ENCODE data around the gene ARHGEF19.
"Not testable (repeated sequence)": the region's sequence is repeated elsewhere in the genome, so short reads cannot be mapped to it uniquely, and the experiment has no call there.

The ARHGEF19 gene

DNA sequence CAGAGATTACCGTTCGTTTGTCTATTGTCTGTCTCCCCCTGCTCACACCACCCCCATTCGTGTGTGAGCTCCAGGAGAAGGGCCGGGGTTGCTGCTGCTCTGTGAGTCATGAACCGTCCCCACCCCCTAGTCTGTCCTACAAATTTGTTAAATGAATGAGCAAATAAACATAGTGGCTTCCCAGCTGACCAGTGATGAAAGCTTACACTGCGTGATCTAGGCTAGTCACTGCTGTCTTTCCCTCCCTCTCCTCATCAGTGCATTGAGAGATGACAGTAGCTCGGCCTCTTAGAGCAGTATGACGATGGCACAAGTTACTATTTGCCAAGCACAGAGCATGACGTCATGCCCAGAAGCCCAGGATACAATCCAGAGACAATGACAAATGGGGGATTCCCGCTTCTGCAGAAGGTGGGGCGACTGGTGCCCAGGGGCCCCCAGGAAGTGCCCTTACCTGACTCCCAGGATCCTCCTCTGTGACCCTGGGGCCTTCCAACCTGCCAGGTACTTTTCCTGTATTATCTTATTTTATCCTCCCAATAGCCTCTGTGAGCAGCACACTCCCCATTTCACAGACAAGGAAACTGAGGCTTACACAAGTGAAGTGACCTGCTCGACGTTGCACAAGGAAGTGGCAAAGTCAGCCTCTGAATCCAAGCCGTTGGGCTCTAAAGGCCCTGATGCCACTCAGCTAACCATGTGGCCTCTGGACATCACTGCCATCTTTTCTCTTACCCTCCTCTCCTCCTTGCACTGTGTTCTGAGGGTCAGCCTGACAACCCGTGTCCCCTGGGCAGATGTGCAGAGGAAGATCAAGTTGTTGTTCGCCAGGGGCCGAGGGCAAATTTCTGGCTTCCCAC is 48.0 kb downstream of the ARHGEF19 start:
- no peak for DNase-seq (ENCODE audit: low spot score)
- no peak overlapping the region for H3K14ac ChIP-seq (ENCODE audit: low read length)
- no peak overlapping the region for H3K4me3 ChIP-seq (ENCODE audit: low read length in 2 of 2)

DNA sequence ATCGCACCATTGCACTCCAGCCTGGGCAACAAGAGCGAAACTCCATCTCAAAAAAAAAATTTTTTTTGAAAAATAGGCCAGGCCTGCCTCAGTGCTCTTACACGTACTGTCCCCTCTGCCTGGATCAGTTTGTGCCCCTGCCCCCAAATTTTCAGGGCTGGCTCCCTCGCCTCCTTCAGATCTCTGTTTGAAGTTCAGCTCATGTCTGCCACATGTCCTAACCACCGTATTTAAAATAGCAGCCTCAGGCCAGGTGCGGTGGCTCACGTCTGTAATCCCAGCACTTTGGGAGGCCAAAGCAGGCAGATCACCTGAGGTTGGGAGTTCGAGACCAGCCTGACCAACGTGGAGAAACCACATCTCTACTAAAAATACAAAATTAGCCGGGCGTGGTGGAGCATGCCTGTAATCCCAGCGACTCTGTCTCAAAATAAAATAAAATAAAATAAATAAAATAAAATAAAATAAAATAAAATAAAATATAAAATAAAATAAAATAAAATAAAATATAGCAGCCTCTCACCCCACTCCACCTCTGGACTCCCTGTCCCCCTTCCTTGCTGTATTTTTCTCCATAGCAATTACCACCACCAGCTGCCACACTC is 48.7 kb downstream of the ARHGEF19 start:
- not testable (repeated sequence) for H3K23ac ChIP-seq (ENCODE audit: low read depth, low read length, poor library complexity); H3K9ac ChIP-seq (ENCODE audit: low read depth, low read length, poor library complexity); H2BK12ac ChIP-seq (ENCODE audit: low read length); H4K8ac ChIP-seq (ENCODE audit: low read depth, low read length); H3K27me3 ChIP-seq (ENCODE audit: control insufficient read depth in 3 of 3, insufficient read depth in 3 of 3, low read depth in 1 of 3, low read length in 3 of 3); H3K4me3 ChIP-seq (ENCODE audit: low read length in 2 of 2); H3K4me2 ChIP-seq (ENCODE audit: insufficient read depth, low read length, poor library complexity, severe bottlenecking); H3K4ac ChIP-seq (ENCODE audit: low read length); H2BK120ac ChIP-seq (ENCODE audit: low read depth, low read length); H2BK15ac ChIP-seq (ENCODE audit: low read length); H3K9me3 ChIP-seq (replicated peaks in 1 of 2; ENCODE audit: control insufficient read depth in 2 of 2, insufficient read depth in 1 of 2, low read depth in 1 of 2, low read length in 2 of 2); H3K14ac ChIP-seq (ENCODE audit: low read length); H3K27ac ChIP-seq (replicated peaks; ENCODE audit: low read length); H4K91ac ChIP-seq (ENCODE audit: low read depth, low read length, poor library complexity); DNase-seq (ENCODE audit: low spot score); H3K18ac ChIP-seq (ENCODE audit: low read length); H3K36me3 ChIP-seq (replicated peaks in 1 of 2; ENCODE audit: control insufficient read depth in 2 of 2, insufficient read depth in 2 of 2, low read length in 2 of 2); H2BK5ac ChIP-seq (ENCODE audit: low read length); H3K79me1 ChIP-seq (ENCODE audit: low read depth, low read length); H2AK5ac ChIP-seq (ENCODE audit: low read depth, low read length)
- WGBS, 2 donors (ENCODE audit: extremely low coverage in 2 of 2, insufficient read length in 2 of 2, insufficient replicate concordance in 1 of 2): no CpG with 5 or more reads among the region's 12 CpGs
- peak overlapping the region; percentile 61 for H2AFZ ChIP-seq (ENCODE audit: low read length)
- H3K4me1 ChIP-seq (ENCODE audit: control insufficient read depth in 2 of 2, insufficient read depth in 1 of 2, low read depth in 1 of 2, low read length in 2 of 2): peaks cover 20 to 28% of the 10 kb centered on the region in 2 donors

More for the DNA sequence above, 48.0 kb downstream of the ARHGEF19 start:
- H4K91ac ChIP-seq (ENCODE audit: low read depth, low read length, poor library complexity): no peak overlapping the region
- H3K4ac ChIP-seq (ENCODE audit: low read length): no peak overlapping the region
- H4K8ac ChIP-seq (ENCODE audit: low read depth, low read length): no peak overlapping the region
- H3K9me3 ChIP-seq (replicated peaks in 1 of 2; ENCODE audit: control insufficient read depth in 2 of 2, insufficient read depth in 1 of 2, low read depth in 1 of 2, low read length in 2 of 2): no peaks in the 10 kb centered on the region
- no peak overlapping the region for H2BK12ac ChIP-seq (ENCODE audit: low read length)
- no peak overlapping the region for H2AK5ac ChIP-seq (ENCODE audit: low read depth, low read length)
- H2BK15ac ChIP-seq (ENCODE audit: low read length): no peak overlapping the region
- no peak overlapping the region for H2BK5ac ChIP-seq (ENCODE audit: low read length)
- H3K27me3 ChIP-seq (ENCODE audit: control insufficient read depth in 3 of 3, insufficient read depth in 3 of 3, low read depth in 1 of 3, low read length in 3 of 3): no peaks in the 10 kb centered on the region
- peak overlapping the region; percentile 26 for H3K27ac ChIP-seq (replicated peaks; ENCODE audit: low read length)
- H3K36me3 ChIP-seq (replicated peaks in 1 of 2; ENCODE audit: control insufficient read depth in 2 of 2, insufficient read depth in 2 of 2, low read length in 2 of 2): no peaks in the 10 kb centered on the region
- H2BK120ac ChIP-seq (ENCODE audit: low read depth, low read length): no peak overlapping the region
- no peak overlapping the region for H3K23ac ChIP-seq (ENCODE audit: low read depth, low read length, poor library complexity)
- peaks cover 20 to 27% of the 10 kb centered on the region in 2 donors for H3K4me1 ChIP-seq (ENCODE audit: control insufficient read depth in 2 of 2, insufficient read depth in 1 of 2, low read depth in 1 of 2, low read length in 2 of 2)
- H3K9ac ChIP-seq (ENCODE audit: low read depth, low read length, poor library complexity): no peak overlapping the region
- no peak overlapping the region for H3K4me2 ChIP-seq (ENCODE audit: insufficient read depth, low read length, poor library complexity, severe bottlenecking)
- no peaks in the 10 kb centered on the region for H3K79me1 ChIP-seq (ENCODE audit: low read depth, low read length)
- peak overlapping the region; percentile 21 for H3K18ac ChIP-seq (ENCODE audit: low read length)
- H2AFZ ChIP-seq (ENCODE audit: low read length): peak overlapping the region; percentile 61
- WGBS, 2 donors (ENCODE audit: extremely low coverage in 2 of 2, insufficient read length in 2 of 2, insufficient replicate concordance in 1 of 2): no CpG with 5 or more reads among the region's 17 CpGs

GRCh38 chr1:16162163-16162822 is 50.2 kb downstream of the ARHGEF19 start:
- Histone ChIP-seq H3K9ac (ENCODE audit: low read depth, low read length, poor library complexity) (no peak overlapping the region), H3K9me3 (replicated peaks in 1 of 2; ENCODE audit: control insufficient read depth in 2 of 2, insufficient read depth in 1 of 2, low read depth in 1 of 2, low read length in 2 of 2) (peaks cover 0 to 2% of the 10 kb centered on the region in 2 donors), H2AFZ (ENCODE audit: low read length) (no peak overlapping the region), H4K91ac (ENCODE audit: low read depth, low read length, poor library complexity) (no peak overlapping the region), H3K4me2 (ENCODE audit: insufficient read depth, low read length, poor library complexity, severe bottlenecking) (peak overlapping the region; percentile 26), H2BK5ac (ENCODE audit: low read length) (peak overlapping the region; percentile 2), H3K4ac (ENCODE audit: low read length) (no peak overlapping the region), H3K14ac (ENCODE audit: low read length) (no peak overlapping the region), H3K4me3 (ENCODE audit: low read length in 2 of 2) (no peak overlapping the region), H3K27ac (replicated peaks; ENCODE audit: low read length) (no peak overlapping the region), H3K23ac (ENCODE audit: low read depth, low read length, poor library complexity) (peak overlapping the region; percentile 6), H3K79me1 (ENCODE audit: low read depth, low read length) (no peaks in the 10 kb centered on the region), H2BK120ac (ENCODE audit: low read depth, low read length) (no peak overlapping the region), H3K4me1 (ENCODE audit: control insufficient read depth in 2 of 2, insufficient read depth in 1 of 2, low read depth in 1 of 2, low read length in 2 of 2) (peaks cover 15 to 29% of the 10 kb centered on the region in 2 donors), H2BK12ac (ENCODE audit: low read length) (no peak overlapping the region), H2BK15ac (ENCODE audit: low read length) (peak overlapping the region; percentile 53), H2AK5ac (ENCODE audit: low read depth, low read length) (peak overlapping the region; percentile 1), H4K8ac (ENCODE audit: low read depth, low read length) (no peak overlapping the region), H3K27me3 (ENCODE audit: control insufficient read depth in 3 of 3, insufficient read depth in 3 of 3, low read depth in 1 of 3, low read length in 3 of 3) (no peaks in the 10 kb centered on the region), H3K36me3 (replicated peaks in 1 of 2; ENCODE audit: control insufficient read depth in 2 of 2, insufficient read depth in 2 of 2, low read length in 2 of 2) (no peaks in the 10 kb centered on the region), H3K18ac (ENCODE audit: low read length) (peak overlapping the region; percentile 76)
- WGBS, 2 donors (ENCODE audit: extremely low coverage in 2 of 2, insufficient read length in 2 of 2, insufficient replicate concordance in 1 of 2): no CpG with 5 or more reads among the region's 32 CpGs
- DNase-seq (ENCODE audit: low spot score): peak; percentile 55

GRCh38 chr1:16161717-16162116 is 50.7 kb downstream of the ARHGEF19 start:
- no peak for DNase-seq (ENCODE audit: low spot score)
- Histone ChIP-seq H3K36me3 (replicated peaks in 1 of 2; ENCODE audit: control insufficient read depth in 2 of 2, insufficient read depth in 2 of 2, low read length in 2 of 2) (no peaks in the 10 kb centered on the region), H2AFZ (ENCODE audit: low read length) (no peak overlapping the region), H3K79me1 (ENCODE audit: low read depth, low read length) (no peaks in the 10 kb centered on the region), H3K14ac (ENCODE audit: low read length) (no peak overlapping the region), H3K23ac (ENCODE audit: low read depth, low read length, poor library complexity) (no peak overlapping the region), H2BK15ac (ENCODE audit: low read length) (peak overlapping the region; percentile 53), H4K8ac (ENCODE audit: low read depth, low read length) (no peak overlapping the region), H3K4ac (ENCODE audit: low read length) (no peak overlapping the region), H2BK5ac (ENCODE audit: low read length) (peak overlapping the region; percentile 2), H3K9me3 (replicated peaks in 1 of 2; ENCODE audit: control insufficient read depth in 2 of 2, insufficient read depth in 1 of 2, low read depth in 1 of 2, low read length in 2 of 2) (peaks cover 0 to 2% of the 10 kb centered on the region in 2 donors), H3K4me1 (ENCODE audit: control insufficient read depth in 2 of 2, insufficient read depth in 1 of 2, low read depth in 1 of 2, low read length in 2 of 2) (peaks cover 19 to 33% of the 10 kb centered on the region in 2 donors), H2BK120ac (ENCODE audit: low read depth, low read length) (no peak overlapping the region), H3K27ac (replicated peaks; ENCODE audit: low read length) (no peak overlapping the region), H3K4me3 (ENCODE audit: low read length in 2 of 2) (no peak overlapping the region), H3K27me3 (ENCODE audit: control insufficient read depth in 3 of 3, insufficient read depth in 3 of 3, low read depth in 1 of 3, low read length in 3 of 3) (no peaks in the 10 kb centered on the region), H3K4me2 (ENCODE audit: insufficient read depth, low read length, poor library complexity, severe bottlenecking) (no peak overlapping the region), H2AK5ac (ENCODE audit: low read depth, low read length) (peak overlapping the region; percentile 1), H3K18ac (ENCODE audit: low read length) (peak overlapping the region; percentile 79), H4K91ac (ENCODE audit: low read depth, low read length, poor library complexity) (no peak overlapping the region), H2BK12ac (ENCODE audit: low read length) (peak overlapping the region; percentile 79), H3K9ac (ENCODE audit: low read depth, low read length, poor library complexity) (peak overlapping the region; percentile 57)
- no CpG with 5 or more reads among the region's 5 CpGs for WGBS, 2 donors (ENCODE audit: extremely low coverage in 2 of 2, insufficient read length in 2 of 2, insufficient replicate concordance in 1 of 2)

All from neuronal stem cell (in vitro differentiated cells).